Esophagus (tissue), 2 donors: Measurements from ENCODE around the gene PDE6C. TPM values are rescaled to one million over a fixed set of nuclear protein-coding genes. Genes with fewer than 3 reads are reported as not detected.

Source experiments
- H3K27ac ChIP-seq, 2 donors: one replicate each; pipeline ENCODE4 v1.5.1; 2013; ENCODE audit warnings: low read depth in 2 of 2, mild to moderate bottlenecking in 2 of 2, inconsistent platforms in 1 of 2, low read length in 1 of 2, moderate library complexity in 1 of 2
- H3K27me3 ChIP-seq, 2 donors: one replicate each; pipeline ENCODE4 v1.6.1; 2013; ENCODE audit warnings: low read length in 2 of 2, control low read depth in 1 of 2, mild to moderate bottlenecking in 1 of 2; ENCODE audit not compliant: insufficient read depth in 2 of 2, control insufficient read depth in 1 of 2
- H3K36me3 ChIP-seq, 2 donors: one replicate each; pipeline ENCODE4 v1.6.1; 2013; ENCODE audit warnings: low read length in 1 of 2; ENCODE audit not compliant: control insufficient read depth in 2 of 2, insufficient read depth in 2 of 2
- H3K4me1 ChIP-seq, 2 donors: one replicate each; pipeline ENCODE4 v1.6.1; 2013; ENCODE audit warnings: low read length in 1 of 2; ENCODE audit not compliant: control insufficient read depth in 2 of 2, insufficient read depth in 2 of 2
- H3K4me3 ChIP-seq, 2 donors: one replicate each; pipeline ENCODE4 v1.5.1; 2013; ENCODE audit warnings: low read length in 2 of 2, mild to moderate bottlenecking in 2 of 2, low read depth in 1 of 2, moderate library complexity in 1 of 2
- H3K9me3 ChIP-seq, 2 donors: one replicate each; pipeline ENCODE4 v1.6.1; 2013; ENCODE audit warnings: mild to moderate bottlenecking in 2 of 2, low read depth in 1 of 2, low read length in 1 of 2, moderate library complexity in 1 of 2; ENCODE audit not compliant: control insufficient read depth in 2 of 2, insufficient read depth in 1 of 2
- WGBS, 2 donors: extraction: QIAGEN DNeasy Blood & Tissue Kit; methylation state at CpG; one replicate each; pipeline ENCODE4 v1.1.7; 2013; 5-methylcytosine and 5-hydroxymethylcytosine counted together
- polyA plus RNA-seq, 2 donors: library from polyadenylated mRNA; stranded (reverse); fragments of 200-250 nt; gene quantifications; one replicate each; pipeline ENCODE4 v1.2.3, GENCODE V29; 2013
- donor health status: healthy with polysubstance abuse.
- donor health status: Bipolar disorder and iron deficiency.

PDE6C gene
- polyA plus RNA-seq, 2 donors, result not detected

DNA sequence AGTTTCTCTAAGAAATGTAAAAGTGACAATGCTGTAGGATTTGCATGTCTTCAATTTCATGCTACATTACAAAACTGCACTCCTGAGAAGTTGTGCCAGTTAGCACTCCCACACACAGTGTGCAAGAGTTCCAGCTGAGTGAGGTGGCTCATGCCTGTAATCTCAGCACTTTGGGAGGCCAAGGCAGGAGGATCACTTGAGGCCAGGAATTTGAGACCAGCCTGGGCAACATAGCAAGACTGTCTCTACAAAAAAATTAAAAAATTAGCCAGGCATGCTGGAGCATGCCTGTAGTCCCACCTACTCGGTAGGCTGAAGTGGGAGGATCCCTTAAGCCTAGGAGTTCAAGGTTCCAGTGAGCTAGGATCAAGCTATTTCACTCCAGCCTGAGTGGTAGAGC is 45.4 kb downstream of the PDE6C start:
- H3K36me3 ChIP-seq, result no peaks in the 10 kb centered on the region
- H3K27me3 ChIP-seq, result no peaks in the 10 kb centered on the region
- H3K27ac ChIP-seq, result no peak overlapping the region
- H3K9me3 ChIP-seq, result no peaks in the 10 kb centered on the region
- H3K4me1 ChIP-seq, result no peaks in the 10 kb centered on the region
- WGBS, 2 donors, result 62 to 73% methylated on average over 1 of the region's 1 CpG
- no peak overlapping the region for H3K4me3 ChIP-seq

GRCh38 chr10:93666030-93666429 is 53.7 kb downstream of the PDE6C start:
- no peaks in the 10 kb centered on the region for H3K4me1 ChIP-seq
- H3K9me3 ChIP-seq, result no peaks in the 10 kb centered on the region
- 95 to 96% methylated on average over 4 of the region's 4 CpGs for WGBS, 2 donors
- no peak overlapping the region for H3K4me3 ChIP-seq
- H3K27me3 ChIP-seq, result no peaks in the 10 kb centered on the region
- no peak overlapping the region for H3K27ac ChIP-seq
- no peaks in the 10 kb centered on the region for H3K36me3 ChIP-seq

DNA sequence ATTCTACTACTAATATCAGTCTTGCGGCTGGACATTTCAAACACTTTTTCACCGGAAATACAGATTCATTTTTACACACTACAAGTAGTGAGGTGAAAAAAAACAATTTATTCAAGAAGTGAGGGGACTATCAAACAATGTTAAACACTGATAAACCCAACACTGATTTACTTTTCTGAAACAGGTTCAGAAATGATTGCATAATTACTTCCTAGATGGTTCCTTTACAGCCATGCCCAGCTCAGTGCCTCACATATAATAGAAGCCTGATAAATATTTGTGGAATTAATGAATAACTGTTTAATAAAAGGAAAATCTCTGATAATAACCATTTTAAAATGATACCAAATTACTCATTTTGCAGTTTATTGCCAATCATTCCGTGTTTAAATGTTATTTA is 55.5 kb downstream of the PDE6C start:
- WGBS, 2 donors, result 93 to 96% methylated on average over 3 of the region's 3 CpGs
- no peaks in the 10 kb centered on the region for H3K36me3 ChIP-seq

DNA sequence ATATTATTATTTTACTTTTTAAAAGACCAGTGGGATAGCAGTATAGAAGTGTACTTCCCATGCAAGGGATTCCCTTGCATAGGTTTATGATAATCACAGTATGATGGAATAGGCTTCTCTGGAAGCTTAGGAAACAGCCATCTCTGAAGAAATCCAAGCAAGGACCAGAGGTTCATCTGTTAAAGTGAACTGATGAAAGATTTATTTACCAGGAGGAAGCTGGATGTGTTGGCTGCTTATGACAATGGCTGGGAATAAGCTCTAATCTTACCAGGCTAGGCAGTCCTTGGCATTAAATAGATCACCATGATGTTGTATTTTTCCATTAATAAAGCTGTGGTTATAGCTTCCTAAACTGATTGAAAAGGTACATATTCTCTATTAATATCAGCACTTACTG is 58.0 kb downstream of the PDE6C start:
- no peaks in the 10 kb centered on the region for H3K36me3 ChIP-seq
- no peak overlapping the region for H3K27ac ChIP-seq
- no peaks in the 10 kb centered on the region for H3K9me3 ChIP-seq

More for the DNA sequence above, 55.5 kb downstream of the PDE6C start:
- no peaks in the 10 kb centered on the region for H3K27me3 ChIP-seq
- H3K4me1 ChIP-seq, result no peaks in the 10 kb centered on the region
- H3K27ac ChIP-seq, result no peak overlapping the region
- no peak overlapping the region for H3K4me3 ChIP-seq
- no peaks in the 10 kb centered on the region for H3K9me3 ChIP-seq

DNA sequence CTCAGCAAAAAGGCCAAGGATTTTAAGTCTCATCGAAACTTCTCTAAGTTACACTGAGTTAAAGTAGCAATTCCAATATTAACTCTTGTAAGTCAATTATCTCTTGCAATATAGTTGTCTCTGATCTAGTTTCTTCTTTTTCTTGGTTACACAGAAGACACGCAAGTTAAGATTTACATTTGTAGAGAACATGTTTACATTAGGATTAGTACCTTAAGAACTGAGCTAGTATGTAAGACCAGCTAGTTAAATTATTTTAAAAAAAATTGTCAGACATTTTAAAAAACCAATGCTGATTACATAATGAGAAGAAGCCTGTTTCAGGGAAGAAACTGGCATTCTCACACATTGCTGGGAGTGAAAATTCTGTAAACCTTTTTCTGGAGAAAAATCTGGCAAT is 58.7 kb downstream of the PDE6C start:
- no peak overlapping the region for H3K27ac ChIP-seq
- 74 to 83% methylated on average over 2 of the region's 2 CpGs for WGBS, 2 donors
- no peaks in the 10 kb centered on the region for H3K36me3 ChIP-seq

More for the DNA sequence above, 58.0 kb downstream of the PDE6C start:
- H3K27me3 ChIP-seq, result no peaks in the 10 kb centered on the region
- no peaks in the 10 kb centered on the region for H3K4me1 ChIP-seq
- H3K4me3 ChIP-seq, result no peak overlapping the region

GRCh38 chr10:93672022-93672678 is 59.8 kb downstream of the PDE6C start:
- 63 to 94% methylated on average over 2 of the region's 2 CpGs for WGBS, 2 donors

More for the DNA sequence above, 58.7 kb downstream of the PDE6C start:
- no peaks in the 10 kb centered on the region for H3K27me3 ChIP-seq
- no peaks in the 10 kb centered on the region for H3K4me1 ChIP-seq
- no peaks in the 10 kb centered on the region for H3K9me3 ChIP-seq
- no peak overlapping the region for H3K4me3 ChIP-seq

GRCh38 chr10:93672890-93673289 is 60.6 kb downstream of the PDE6C start:
- 88 to 91% methylated on average over 2 of the region's 2 CpGs for WGBS, 2 donors
- H3K9me3 ChIP-seq, result no peaks in the 10 kb centered on the region
- H3K27me3 ChIP-seq, result no peaks in the 10 kb centered on the region
- no peaks in the 10 kb centered on the region for H3K4me1 ChIP-seq
- no peak overlapping the region for H3K4me3 ChIP-seq
- no peaks in the 10 kb centered on the region for H3K36me3 ChIP-seq
- H3K27ac ChIP-seq, result no peak overlapping the region

More at GRCh38 chr10:93672022-93672678, 59.8 kb downstream of the PDE6C start:
- H3K27ac ChIP-seq, result no peak overlapping the region
- no peaks in the 10 kb centered on the region for H3K27me3 ChIP-seq
- no peaks in the 10 kb centered on the region for H3K9me3 ChIP-seq
- no peaks in the 10 kb centered on the region for H3K36me3 ChIP-seq
- H3K4me3 ChIP-seq, result no peak overlapping the region
- H3K4me1 ChIP-seq, result no peaks in the 10 kb centered on the region

- H3K4me3 ChIP-seq, result no peak overlapping the region
- WGBS, 2 donors, result 90 to 93% methylated on average over 2 of the region's 2 CpGs
- no peaks in the 10 kb centered on the region for H3K9me3 ChIP-seq
- H3K36me3 ChIP-seq, result peaks cover 0 to 2% of the 10 kb centered on the region in 2 donors
- no peaks in the 10 kb centered on the region for H3K27me3 ChIP-seq
- H3K4me1 ChIP-seq, result no peaks in the 10 kb centered on the region
- H3K27ac ChIP-seq, result no peak overlapping the region
Observed at GRCh38 chr10:93673791-93674190, 61.5 kb downstream of the PDE6C start.

DNA sequence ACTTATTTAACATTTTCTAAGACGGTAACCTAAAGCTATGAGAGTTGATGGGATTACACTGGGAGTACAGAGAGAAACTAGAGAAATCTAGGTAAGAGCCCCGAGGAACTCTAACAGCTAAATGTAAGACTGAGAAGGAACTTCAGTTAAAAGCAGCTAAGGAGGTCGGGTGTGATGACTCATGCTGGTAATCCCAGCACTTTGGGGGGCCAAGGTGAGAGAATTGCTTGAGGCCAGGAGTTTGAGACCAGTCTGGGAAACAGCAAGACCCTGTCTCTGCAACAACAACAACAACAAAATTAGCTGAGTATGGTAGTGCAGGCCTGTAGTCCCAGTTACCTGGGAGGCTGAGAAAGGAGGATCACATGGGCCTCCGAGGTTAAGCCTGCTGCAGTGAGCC is 66.0 kb downstream of the PDE6C start:
- no peak overlapping the region for H3K4me3 ChIP-seq
- H3K27ac ChIP-seq, result no peak overlapping the region
- H3K27me3 ChIP-seq, result no peaks in the 10 kb centered on the region
- no peaks in the 10 kb centered on the region for H3K4me1 ChIP-seq
- H3K36me3 ChIP-seq, result peaks cover 0 to 2% of the 10 kb centered on the region in 2 donors
- 83 to 85% methylated on average over 4 of the region's 4 CpGs for WGBS, 2 donors
- no peaks in the 10 kb centered on the region for H3K9me3 ChIP-seq
